Measurements from ENCODE around the gene RB1.

Gene RB1

GRCh38 chr13:48457578-48458242 lies 154.2 kb downstream of the RB1 start:
- no peak for DNase-seq

GRCh38 chr13:48475230-48475629 lies 171.7 kb downstream of the RB1 start:
- DNase-seq, result no peak

- DNase-seq, result no peak
Measured at GRCh38 chr13:48476215-48476614, 172.7 kb downstream of the RB1 start.

- no peak for DNase-seq
Measured at GRCh38 chr13:48476686-48477085, 173.1 kb downstream of the RB1 start.

- no peak for DNase-seq
Measured at GRCh38 chr13:48477191-48477855, 173.8 kb downstream of the RB1 start.

GRCh38 chr13:48478391-48478790 lies 174.8 kb downstream of the RB1 start:
- DNase-seq, result no peak

GRCh38 chr13:48483575-48483974 lies 180.0 kb downstream of the RB1 start:
- DNase-seq, result no peak

- DNase-seq, result no peak
Measured at GRCh38 chr13:48485432-48485831, 181.9 kb downstream of the RB1 start.

GRCh38 chr13:48486362-48486761 lies 182.8 kb downstream of the RB1 start:
- no peak for DNase-seq

GRCh38 chr13:48486836-48487235 lies 183.3 kb downstream of the RB1 start:
- no peak for DNase-seq

GRCh38 chr13:48487968-48488367 lies 184.4 kb downstream of the RB1 start:
- no peak for DNase-seq

GRCh38 chr13:48488995-48489394 lies 185.4 kb downstream of the RB1 start:
- no peak for DNase-seq

- no peak for DNase-seq
Measured at GRCh38 chr13:48489666-48490065, 186.1 kb downstream of the RB1 start.

GRCh38 chr13:48490241-48490640 lies 186.7 kb downstream of the RB1 start:
- no peak for DNase-seq

GRCh38 chr13:48491423-48492095 lies 188.0 kb downstream of the RB1 start:
- DNase-seq, result no peak

GRCh38 chr13:48492096-48492440 lies 188.5 kb downstream of the RB1 start:
- DNase-seq, result no peak

GRCh38 chr13:48492470-48493065 lies 189.0 kb downstream of the RB1 start:
- no peak for DNase-seq

GRCh38 chr13:48493066-48493765 lies 189.7 kb downstream of the RB1 start:
- no peak for DNase-seq

GRCh38 chr13:48493851-48494250 lies 190.3 kb downstream of the RB1 start:
- no peak for DNase-seq

- no peak for DNase-seq
Measured at GRCh38 chr13:48494874-48495273, 191.3 kb downstream of the RB1 start.

- DNase-seq, result no peak
Measured at GRCh38 chr13:48496271-48497161, 193.0 kb downstream of the RB1 start.

- DNase-seq, result no peak
Measured at GRCh38 chr13:48497669-48498068, 194.1 kb downstream of the RB1 start.
